HG03354 (cell line): ENCODE results near the gene PCBP3.

Experiments
- ATAC-seq: cut with Tn5 transposase; IDR thresholded peaks from one replicate; pipeline ENCODE4 v1.9.1; 2021; ENCODE audit warnings: mild to moderate bottlenecking; ENCODE audit not compliant: unreplicated experiment, poor library complexity, severe bottlenecking

Gene PCBP3

DNA sequence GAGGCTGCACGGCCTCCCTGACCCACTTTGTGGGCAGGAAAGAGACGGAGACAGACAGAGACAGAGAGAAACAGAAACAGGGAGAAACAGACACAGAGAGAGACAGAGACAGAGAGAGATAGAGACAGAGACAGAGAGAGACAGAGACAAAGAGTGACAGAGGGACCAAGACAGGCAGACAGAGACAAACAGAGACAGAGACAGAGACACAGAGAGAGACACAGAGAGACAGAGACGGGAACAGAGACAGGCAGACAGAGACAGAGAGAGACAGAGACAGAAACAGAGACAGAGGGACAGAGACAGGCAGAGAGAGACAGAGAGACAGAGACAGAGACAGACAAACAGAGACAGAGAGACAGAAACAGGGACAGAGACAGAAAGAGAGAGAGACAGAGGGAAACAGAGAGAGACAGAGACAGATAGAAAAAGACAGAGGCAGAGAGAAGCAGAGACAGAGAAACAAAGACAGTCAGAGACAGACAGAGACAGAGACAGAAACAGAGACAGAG is 341.1 kb downstream of the PCBP3 start:
- ATAC-seq = no peak

DNA sequence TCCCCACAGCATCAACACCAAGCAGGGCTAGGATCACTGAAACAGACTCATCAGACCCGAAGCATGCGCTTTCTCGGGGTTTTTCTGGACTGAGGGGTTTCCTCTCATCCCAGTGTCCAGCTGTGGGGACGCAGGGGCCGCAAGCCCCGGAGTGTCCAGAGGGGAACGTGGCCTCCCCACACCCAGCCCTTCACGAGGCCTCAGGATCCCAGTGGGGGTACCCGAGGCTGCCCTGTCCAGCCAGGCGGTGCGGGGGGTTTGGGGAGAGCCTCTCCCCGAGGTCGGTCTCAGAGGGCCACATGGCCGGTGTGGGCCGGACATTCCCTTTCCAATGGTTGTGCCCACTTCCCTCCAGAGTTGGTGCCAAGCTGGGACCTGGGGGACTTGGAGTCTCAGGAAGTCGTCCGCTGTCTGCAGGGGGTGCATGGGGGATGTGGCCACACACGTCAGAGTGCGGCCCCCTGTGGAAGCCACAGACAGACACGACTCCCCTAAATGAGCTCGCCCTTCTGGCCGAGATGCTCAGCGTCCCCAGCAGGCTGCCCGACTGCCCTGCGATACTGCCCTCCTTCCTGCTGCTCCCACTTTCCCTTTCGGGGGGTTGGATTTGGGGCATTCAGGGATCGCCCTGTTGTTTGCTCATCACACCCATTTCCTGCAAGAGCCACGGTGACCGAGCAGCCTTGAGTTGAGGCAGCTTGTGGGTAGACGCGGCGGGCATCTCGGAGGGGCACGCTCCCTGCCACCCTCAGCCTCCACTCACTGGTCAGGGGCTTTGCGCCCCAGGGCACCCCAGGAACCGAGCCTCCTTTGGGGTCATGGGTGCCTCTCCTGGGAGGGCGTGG is 342.2 kb downstream of the PCBP3 start:
- ATAC-seq = no peak

DNA sequence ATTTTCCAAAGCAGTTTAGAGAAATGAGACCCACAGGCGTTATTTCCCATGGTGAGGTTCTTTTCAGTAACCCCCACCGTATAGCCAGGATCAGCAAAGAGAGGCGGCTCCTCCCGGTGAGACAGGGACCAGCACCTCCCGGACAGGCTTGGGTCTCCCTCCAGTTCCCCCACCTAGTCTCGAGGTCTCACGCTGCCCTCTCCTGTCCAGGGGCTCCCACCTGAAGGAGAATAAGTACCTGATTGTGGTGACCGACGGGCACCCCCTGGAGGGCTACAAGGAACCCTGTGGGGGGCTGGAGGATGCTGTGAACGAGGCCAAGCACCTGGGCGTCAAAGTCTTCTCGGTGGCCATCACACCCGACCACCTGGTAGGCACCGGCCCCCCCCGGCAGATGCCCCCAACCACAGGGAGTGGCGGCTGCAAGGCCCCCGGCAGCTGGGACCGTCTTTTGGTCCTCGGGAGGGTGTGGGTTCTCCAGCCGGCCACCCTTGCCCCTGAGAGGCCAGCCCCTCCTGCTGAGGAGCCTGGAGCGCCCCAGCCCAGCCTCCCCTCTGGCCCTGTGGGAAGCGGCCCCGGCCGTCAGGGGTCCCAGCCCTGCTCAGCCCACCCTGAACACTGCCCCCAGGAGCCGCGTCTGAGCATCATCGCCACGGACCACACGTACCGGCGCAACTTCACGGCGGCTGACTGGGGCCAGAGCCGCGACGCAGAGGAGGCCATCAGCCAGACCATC is 343.0 kb downstream of the PCBP3 start:
- no peak for ATAC-seq

DNA sequence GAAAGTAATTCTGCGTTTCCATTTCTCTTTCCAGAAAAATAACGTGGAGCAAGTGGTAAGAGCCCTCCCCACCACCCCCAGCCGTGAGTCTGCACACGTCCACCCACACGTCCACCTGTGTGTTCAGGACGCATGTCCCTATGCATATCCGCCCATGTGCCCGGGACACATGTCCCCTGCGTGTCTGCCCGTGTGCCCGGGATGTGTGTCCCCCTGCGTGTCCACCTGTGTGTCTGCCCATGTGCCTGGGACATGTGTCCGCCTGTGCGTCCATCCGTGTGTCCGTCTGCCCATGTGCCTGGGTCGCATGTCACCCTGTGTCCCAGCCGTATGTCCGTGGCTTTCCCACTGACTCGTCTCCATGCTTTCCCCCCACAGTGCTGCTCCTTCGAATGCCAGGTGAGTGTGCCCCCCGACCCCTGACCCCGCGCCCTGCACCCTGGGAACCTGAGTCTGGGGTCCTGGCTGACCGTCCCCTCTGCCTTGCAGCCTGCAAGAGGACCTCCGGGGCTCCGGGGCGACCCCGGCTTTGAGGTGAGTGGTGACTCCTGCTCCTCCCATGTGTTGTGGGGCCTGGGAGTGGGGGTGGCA is 343.7 kb downstream of the PCBP3 start:
- no peak for ATAC-seq

DNA sequence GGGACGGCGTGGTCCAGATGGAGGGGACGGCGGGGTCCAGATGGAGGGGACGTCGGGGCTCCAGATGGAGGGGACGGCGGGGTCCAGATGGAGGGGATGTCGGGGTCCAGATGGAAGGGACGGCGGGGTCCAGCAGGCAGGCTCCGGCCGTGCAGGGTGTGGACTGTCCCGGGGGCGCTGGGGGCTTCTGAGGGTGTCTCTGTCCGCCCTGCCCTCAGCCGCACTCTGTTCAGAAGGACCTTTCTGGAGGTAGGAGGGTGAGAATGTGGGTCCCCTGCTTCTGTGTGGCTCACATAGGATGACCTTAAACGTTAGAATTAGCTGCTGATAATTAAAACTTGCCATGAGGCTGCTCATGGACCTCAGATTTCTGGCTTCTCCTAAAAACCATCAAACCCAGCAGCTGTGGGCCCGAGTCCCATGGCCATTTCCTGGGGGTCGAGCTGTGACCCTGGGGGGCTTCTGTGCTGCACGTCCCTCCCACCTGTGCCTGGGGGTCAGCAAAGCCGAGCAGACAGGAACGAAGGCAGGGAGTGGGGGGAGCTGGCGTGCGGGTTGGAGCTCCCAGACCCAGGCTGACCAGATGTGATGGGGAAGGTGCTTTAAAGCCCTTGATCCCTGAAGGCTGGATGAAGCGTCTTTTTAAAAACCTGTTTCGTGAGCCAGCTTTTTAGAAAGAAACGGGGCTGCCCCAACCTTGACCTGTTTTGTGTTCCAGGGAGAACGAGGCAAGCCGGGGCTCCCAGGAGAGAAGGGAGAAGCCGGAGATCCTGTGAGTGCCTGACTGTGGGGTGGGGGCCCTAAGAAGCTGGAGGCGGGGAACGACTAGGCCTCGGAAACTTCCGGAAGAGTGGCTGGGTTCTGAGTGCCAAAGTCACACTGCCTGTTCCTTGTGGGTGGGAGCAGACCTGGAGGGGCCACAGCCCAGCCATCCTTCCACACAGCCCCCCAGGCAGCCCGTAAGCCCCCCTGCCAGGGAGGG is 345.1 kb downstream of the PCBP3 start:
- ATAC-seq = no peak

DNA sequence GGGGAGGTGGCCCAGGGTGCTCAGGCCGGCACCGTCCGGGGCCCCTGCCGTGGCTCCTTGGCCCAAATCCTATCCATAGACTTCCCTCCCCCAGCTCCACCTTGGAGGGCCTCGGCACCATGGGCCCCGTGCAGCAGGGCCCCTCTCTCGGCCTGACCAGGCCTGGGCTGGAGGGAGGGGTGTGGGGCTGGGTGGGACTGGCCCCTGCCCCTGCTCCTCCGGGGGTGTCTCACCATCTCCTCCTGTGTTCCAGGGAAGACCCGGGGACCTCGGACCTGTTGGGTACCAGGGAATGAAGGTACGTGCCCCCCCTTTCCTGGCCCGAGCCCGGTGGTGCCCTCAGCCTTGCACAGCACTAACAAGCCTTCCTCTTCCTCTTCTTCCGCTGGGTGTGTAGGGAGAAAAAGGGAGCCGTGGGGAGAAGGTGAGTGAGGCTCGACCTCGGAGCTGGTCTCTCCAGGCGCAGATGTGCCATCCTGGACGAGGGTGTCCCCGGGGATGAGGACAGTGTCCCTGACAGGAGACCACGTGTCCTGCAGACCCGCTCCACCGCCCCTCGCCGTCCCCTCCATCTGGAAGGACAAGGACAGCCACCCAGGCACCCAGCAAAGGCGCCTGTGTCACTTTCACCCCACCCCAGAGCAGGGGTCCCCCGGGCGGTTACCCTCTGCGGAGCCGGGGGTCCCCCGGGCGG is 346.0 kb downstream of the PCBP3 start:
- ATAC-seq = no peak

DNA sequence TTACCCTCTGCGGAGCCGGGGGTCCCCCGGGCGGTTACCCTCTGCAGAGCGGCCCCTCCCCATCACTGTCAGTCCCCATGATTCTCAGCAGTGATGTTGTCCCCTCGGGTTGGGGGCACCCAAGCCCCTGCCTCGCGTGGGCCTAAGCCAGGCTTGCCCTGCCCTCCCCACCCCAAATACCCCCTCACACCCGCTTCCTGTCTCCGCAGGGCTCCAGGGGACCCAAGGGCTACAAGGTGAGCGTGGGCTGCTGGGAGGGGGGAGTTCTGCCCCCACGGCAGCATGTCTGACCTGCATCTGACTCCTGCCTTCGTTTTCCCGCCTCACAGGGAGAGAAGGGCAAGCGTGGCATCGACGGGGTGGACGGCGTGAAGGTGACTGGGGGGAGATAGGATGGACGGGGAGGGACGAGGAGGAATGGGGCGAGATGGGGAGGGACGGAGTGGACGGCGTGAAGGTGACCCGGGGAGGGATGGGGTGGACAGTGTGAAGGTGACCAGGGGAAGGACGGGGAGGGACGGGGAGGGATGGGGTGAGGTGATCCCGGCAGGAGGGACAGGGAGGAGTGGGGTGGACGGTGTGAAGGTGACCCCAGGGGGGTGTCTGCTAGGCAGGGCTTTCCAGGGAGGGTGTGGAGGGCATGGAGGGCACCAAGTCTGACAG is 346.7 kb downstream of the PCBP3 start:
- ATAC-seq = no peak

DNA sequence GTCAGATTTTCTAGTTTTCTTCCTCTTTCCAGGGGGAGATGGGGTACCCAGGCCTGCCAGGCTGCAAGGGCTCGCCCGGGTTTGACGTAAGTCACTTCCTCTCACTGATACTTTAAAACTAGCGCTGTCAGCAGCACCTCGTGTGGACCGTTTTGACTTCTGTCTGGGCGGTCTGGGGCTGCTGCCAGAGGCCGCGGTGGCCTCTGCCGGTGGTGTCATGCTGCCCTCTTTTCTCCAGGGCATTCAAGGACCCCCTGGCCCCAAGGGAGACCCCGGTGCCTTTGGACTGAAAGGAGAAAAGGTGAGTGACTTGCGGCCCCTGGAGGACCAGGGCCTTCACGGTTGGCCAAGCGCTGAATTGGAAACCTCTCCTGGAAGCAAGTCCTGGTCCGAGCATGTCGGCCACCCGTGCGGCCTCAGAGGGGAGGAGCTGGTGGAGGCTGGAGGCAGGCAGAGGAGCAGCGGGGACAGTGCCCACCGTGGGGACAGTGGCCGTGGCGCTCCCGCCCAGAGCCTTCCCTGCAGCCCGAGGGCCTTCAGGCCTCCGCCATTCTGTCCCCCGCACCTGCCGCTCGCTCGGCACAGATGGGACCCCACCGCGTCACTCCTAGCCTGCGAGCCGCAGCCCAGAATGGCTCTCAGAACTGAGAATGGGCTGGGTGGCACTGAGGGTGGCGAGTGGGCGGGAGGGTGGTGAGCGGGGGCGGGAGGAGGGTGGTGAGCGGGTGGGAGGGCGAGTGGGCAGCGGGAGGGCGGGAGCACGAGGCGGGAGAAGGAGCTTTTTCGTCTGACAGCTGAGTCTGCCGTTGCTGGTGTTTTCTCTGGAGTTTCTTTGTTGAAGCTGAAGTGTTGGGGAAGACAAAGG is 347.4 kb downstream of the PCBP3 start:
- ATAC-seq = no peak

DNA sequence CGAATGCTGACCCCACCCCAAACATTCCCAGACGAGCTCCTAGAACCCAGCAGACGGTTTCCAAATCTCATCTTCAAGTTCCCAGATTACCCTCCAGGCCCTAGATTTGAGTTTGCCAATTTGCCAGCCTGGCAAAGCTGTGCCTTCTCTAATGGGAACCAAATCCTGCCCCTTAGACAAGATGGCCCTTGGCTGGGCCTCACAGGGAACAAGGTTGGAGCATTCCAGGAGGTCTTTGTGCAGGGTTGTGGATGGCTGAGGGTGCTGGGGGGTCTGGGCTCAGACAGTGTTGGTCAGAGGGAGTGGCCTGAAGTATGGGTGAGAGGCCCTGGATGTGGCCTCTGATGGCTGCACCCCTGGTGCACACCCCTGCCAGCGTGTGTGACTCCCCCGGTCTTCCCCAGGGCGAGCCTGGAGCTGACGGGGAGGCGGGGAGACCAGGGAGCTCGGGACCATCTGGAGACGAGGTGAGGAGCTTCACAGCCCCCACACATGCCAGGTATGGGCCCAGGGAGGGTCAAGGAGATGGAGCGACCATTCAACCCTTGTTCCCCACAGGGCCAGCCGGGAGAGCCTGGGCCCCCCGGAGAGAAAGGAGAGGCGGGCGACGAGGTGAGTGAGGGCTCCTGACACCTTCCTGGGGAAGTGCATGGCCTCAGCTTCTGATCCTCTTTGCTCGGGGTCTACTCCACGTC is 348.2 kb downstream of the PCBP3 start:
- no peak for ATAC-seq
